Right lobe of liver (tissue), 4 donors: Measurements from ENCODE around the gene TEX12.

Experiments
- CTCF ChIP-seq, 4 donors: fragments of 200-600 bp in 3 of 4; fragments of 450-650 bp in 1 of 4; IDR thresholded peaks; one replicate each; pipeline versions ENCODE4 v1.5.1 to v1.8.0; 2016 to 2022; ENCODE audit warnings: antibody characterized with exemption in 4 of 4, mild to moderate bottlenecking in 2 of 4
- POLR2A ChIP-seq: fragments of 450-650 bp; IDR thresholded peaks from one replicate; pipeline ENCODE4 v1.6.1; 2017; ENCODE audit warnings: antibody characterized with exemption, mild to moderate bottlenecking
- donor health status: DM: no; HTN: no; CAD: no.
- donor health status: DM: no; HTN: no; CAD: no.
- donor health status: DM: no; HTN: yes; CAD: no.

- TF ChIP-seq CTCF (IDR thresholded peaks at IDR 0.05) (peak; percentile 88 to 92 (median 90)), POLR2A (peak; percentile 85)
Measured at GRCh38 chr11:112174789-112175598, 7.8 kb downstream of the TEX12 start, which contains the start of gene BCO2.
